ENCODE data around the gene CHST12. TPM values are rescaled to one million over a fixed set of nuclear protein-coding genes. Genes with fewer than 3 reads are reported as not detected.
A peak's percentile ranks its signal among the peaks of the same experiment; 100 is the strongest.
"Not testable (repeated sequence)": the region's sequence is repeated elsewhere in the genome, so short reads cannot be mapped to it uniquely, and the experiment has no call there.

The CHST12 gene
- total RNA-seq, 2 donors from 2014 or later = 5.1 to 10.6 TPM

DNA sequence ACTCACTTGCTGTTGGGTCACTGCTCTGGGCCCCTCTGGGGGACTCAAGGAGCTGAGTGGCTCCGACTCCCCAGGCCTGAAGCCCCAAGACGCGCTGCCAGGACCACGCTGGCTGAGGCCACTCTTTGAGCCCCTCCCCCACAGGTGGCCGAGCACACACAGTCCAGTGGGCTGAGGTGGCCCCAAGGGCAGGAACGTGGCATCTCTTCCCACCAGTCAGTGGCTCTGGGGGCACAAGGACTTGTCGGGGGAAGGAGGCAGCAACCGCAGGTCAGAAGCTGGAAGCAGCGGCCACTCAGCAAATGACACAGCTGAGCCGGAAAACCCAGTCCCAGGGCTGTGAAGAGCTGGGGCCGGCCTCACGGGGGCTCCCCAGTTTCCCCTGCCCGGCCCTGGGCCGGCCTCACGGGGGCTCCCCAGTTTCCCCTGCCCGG lies 48.7 kb downstream of the CHST12 start:
- DNase-seq (peak; percentile 20 to 28), ATAC-seq (replicated peaks in 1 of 2) (peak; percentile 40 to 44)
- Mint-ChIP-seq H3K36me3 (ENCODE audit: insufficient read depth in 2 of 2) (no peaks in the 10 kb centered on the region), H3K4me1 (ENCODE audit: low read depth) (peaks cover 9% of the 10 kb centered on the region), H3K27ac (no peak overlapping the region), H3K27me3 (ENCODE audit: low read depth) (no peaks in the 10 kb centered on the region), H3K4me3 (peak overlapping the region; percentile 73 to 79), H3K9me3 (no peaks in the 10 kb centered on the region)

DNA sequence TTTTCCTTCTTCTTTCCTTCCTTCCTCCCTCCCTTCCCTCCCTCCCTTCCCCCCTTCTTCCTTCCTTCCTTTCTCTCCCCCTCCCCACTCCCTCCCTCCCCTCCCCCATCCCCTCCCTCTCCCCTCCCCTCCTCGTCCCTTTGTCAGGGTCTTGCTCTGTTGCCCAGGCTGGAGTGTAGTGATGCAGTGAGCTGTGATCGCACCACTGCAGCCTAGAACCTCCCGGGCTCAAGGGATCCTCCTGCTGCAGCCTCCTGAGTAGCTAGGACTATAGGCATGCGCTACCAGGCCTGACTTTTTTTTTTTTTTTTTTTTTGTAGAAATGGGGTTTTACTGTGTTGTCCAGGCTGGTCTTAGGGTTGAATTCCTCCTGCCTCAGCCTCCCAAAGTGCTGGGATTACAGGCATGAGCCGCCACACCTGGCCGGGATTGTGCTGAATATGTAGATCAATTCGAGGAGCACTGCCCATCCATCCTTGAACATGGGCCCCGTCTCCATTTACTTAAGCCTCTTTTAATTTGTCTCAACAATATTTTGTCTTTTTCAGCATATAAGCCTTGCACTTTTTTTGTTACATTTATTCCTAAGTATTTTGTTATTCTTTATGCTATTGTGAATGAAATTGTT lies 49.3 kb downstream of the CHST12 start:
- Mint-ChIP-seq H3K4me3 (peak overlapping the region in 1 of 2 donors; percentile 53), H3K36me3 (ENCODE audit: insufficient read depth in 2 of 2) (no peaks in the 10 kb centered on the region), H3K27ac (no peak overlapping the region), H3K27me3 (ENCODE audit: low read depth) (no peaks in the 10 kb centered on the region), H3K4me1 (ENCODE audit: low read depth) (peaks cover 12% of the 10 kb centered on the region), H3K9me3 (no peaks in the 10 kb centered on the region)
- ATAC-seq (replicated peaks in 1 of 2) (no peak), DNase-seq (no peak)

DNA sequence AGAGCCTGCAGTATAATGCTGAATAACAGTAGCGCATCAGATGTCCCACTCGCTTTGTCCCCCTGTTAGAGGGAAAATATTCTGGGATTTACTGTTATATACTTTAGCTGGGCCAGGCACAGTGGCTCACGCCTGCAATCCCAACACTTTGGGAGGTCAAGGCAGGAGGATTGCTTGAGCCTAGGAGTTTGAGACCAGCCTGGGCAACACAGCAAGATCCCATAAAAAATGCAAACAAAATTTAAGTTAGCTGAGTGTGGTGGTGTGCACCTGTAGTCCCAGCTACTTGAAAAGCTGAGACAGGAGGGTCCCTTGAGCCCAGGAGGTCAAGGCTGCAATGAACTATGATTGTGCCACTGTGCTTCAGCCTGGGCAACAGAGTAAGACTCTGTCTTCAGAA lies 50.4 kb downstream of the CHST12 start:
- not testable (repeated sequence) for H3K27ac Mint-ChIP-seq; DNase-seq; H3K27me3 Mint-ChIP-seq (ENCODE audit: low read depth); H3K4me3 Mint-ChIP-seq; H3K9me3 Mint-ChIP-seq; H3K36me3 Mint-ChIP-seq (ENCODE audit: insufficient read depth in 2 of 2); ATAC-seq (replicated peaks in 1 of 2)
- peaks cover 17% of the 10 kb centered on the region for H3K4me1 Mint-ChIP-seq (ENCODE audit: low read depth)

DNA sequence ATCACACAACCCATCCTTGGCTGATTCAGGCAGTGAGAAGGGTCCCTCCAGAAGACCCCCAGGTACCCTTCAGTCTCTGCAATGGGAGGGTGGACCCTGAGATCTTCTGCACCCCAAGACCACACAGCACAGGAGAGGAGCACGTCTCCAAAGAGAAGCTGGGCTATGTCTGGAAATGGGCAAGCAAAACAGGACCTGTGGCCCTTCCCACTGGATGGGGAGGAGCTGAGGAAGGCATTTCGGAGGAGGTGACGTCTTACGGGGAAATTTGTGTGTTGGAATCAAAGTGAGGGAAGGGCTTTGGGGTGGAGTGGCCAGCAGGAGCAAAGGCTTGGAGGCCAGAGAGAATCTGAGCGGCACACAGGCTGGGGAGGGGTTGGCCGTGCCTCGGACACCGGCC lies 56.3 kb downstream of the CHST12 start:
- DNase-seq (no peak), ATAC-seq (replicated peaks in 1 of 2) (no peak)
- Mint-ChIP-seq H3K9me3 (no peaks in the 10 kb centered on the region), H3K27me3 (ENCODE audit: low read depth) (no peaks in the 10 kb centered on the region), H3K36me3 (ENCODE audit: insufficient read depth in 2 of 2) (no peaks in the 10 kb centered on the region), H3K4me3 (no peak overlapping the region), H3K27ac (no peak overlapping the region), H3K4me1 (ENCODE audit: low read depth) (peaks cover 7% of the 10 kb centered on the region)

DNA sequence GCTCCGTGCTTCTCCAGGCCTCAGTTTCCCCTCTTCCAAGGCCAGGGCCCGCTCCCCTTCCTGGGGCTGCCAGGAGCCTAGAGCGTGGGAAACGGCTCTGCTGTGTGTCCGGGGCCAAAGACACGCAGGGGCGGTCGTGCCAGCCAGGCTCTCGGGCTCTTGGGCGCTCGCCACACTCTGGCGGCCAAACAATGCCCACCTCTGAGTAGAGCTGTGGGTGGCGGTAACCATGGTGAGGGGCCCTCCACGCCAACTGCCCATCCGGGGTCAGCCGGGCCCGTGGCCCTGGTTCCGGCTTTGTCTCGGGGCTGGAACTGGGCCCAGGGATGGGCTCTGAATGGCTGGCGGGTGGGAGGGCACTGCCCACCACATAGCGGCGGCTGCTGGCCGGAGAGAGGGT lies 56.8 kb downstream of the CHST12 start:
- no peak for DNase-seq
- H3K4me1 Mint-ChIP-seq (ENCODE audit: low read depth) = peaks cover 7% of the 10 kb centered on the region

DNA sequence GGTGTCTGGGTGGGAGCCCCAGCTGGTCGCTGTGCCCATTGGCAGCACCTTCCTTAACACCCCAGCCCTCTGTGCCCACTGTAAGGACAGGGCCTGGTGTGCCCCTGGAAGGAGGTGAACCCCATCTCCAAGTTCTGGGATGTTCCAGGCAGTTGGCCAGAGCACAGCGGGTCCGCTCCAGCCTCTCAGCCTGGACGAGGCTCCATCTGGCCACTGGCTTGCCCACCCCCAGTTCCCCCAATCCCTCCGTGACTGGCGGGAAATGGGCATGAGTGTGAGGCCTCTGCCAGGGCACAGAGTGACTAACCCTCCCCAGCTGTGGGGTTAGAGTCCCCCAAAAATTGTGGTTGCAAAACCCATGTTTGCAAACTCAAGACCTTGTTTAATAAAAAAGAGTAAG lies 57.2 kb downstream of the CHST12 start:
- Mint-ChIP-seq H3K4me3 (no peak overlapping the region), H3K27ac (no peak overlapping the region), H3K27me3 (ENCODE audit: low read depth) (no peaks in the 10 kb centered on the region), H3K36me3 (ENCODE audit: insufficient read depth in 2 of 2) (no peaks in the 10 kb centered on the region), H3K9me3 (no peaks in the 10 kb centered on the region), H3K4me1 (ENCODE audit: low read depth) (peaks cover 7% of the 10 kb centered on the region)
- ATAC-seq (replicated peaks in 1 of 2) (no peak), DNase-seq (no peak)

More for the DNA sequence above, 56.8 kb downstream of the CHST12 start:
- no peaks in the 10 kb centered on the region for H3K27me3 Mint-ChIP-seq (ENCODE audit: low read depth)
- H3K4me3 Mint-ChIP-seq = no peak overlapping the region
- ATAC-seq (replicated peaks in 1 of 2) = no peak
- H3K27ac Mint-ChIP-seq = no peak overlapping the region
- H3K9me3 Mint-ChIP-seq = no peaks in the 10 kb centered on the region
- H3K36me3 Mint-ChIP-seq (ENCODE audit: insufficient read depth in 2 of 2) = no peaks in the 10 kb centered on the region

DNA sequence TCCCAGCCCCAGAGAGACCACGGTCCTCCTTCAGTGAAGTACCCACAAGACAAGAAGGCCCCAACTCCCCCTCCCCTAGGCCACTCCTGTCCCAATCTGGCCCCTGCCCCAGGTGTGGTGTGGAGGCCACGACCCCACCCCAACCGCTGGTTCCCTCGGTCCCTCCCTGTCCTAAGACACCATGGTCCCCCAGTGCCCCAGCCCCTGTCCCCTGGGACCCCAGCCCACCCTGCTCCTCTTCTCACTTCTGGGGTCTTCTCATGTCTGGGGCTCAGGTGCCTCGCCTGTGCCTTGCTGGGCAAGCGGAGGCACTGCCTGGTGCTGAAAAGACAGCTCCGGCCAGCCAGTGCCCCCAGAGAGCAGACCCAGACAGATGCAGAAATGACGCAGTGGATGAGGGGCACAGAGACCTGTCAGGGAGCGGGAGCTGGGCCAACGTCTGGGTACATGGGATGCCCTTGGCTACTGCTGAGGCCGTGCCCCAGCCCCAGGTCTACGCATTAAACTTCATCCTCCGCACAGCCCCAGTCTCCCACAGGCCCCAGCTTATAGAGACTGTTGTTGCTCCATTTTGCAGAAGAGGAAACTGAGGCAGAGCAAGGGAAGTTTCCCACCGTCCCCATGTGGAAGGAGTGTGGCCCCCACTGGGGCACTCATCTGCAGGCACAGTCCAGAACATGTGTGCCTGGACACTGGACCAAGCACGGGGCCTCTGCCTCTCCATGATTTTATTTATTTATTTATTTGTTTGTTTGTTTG lies 58.0 kb downstream of the CHST12 start:
- Mint-ChIP-seq H3K27ac (no peak overlapping the region), H3K27me3 (ENCODE audit: low read depth) (no peaks in the 10 kb centered on the region), H3K9me3 (no peaks in the 10 kb centered on the region), H3K4me1 (ENCODE audit: low read depth) (peaks cover 7% of the 10 kb centered on the region), H3K4me3 (no peak overlapping the region), H3K36me3 (ENCODE audit: insufficient read depth in 2 of 2) (no peaks in the 10 kb centered on the region)
- DNase-seq (no peak), ATAC-seq (replicated peaks in 1 of 2) (no peak)

DNA sequence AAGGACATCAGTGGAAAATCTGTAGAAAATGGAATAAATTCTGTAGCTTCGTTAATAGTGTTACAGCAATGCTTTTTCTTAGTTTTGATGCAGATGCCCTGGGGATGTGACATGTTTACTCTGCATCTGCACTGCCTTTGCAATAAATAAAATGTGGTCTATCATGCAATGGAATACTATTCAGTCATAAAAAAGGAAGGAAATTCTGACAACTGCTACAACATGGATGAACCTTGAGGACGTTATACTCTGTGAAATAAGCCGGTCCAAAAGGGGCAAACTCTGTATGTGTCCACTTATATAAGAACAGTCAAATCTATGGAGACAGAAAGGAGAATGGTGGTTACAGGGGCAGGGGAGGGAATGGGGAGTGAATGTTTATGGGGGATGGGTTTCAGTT lies 59.3 kb downstream of the CHST12 start:
- Mint-ChIP-seq H3K27me3 (ENCODE audit: low read depth) (no peaks in the 10 kb centered on the region), H3K9me3 (no peaks in the 10 kb centered on the region), H3K36me3 (ENCODE audit: insufficient read depth in 2 of 2) (no peaks in the 10 kb centered on the region), H3K4me3 (no peak overlapping the region), H3K27ac (no peak overlapping the region), H3K4me1 (ENCODE audit: low read depth) (peaks cover 5% of the 10 kb centered on the region)
- ATAC-seq (replicated peaks in 1 of 2) (no peak), DNase-seq (no peak)

DNA sequence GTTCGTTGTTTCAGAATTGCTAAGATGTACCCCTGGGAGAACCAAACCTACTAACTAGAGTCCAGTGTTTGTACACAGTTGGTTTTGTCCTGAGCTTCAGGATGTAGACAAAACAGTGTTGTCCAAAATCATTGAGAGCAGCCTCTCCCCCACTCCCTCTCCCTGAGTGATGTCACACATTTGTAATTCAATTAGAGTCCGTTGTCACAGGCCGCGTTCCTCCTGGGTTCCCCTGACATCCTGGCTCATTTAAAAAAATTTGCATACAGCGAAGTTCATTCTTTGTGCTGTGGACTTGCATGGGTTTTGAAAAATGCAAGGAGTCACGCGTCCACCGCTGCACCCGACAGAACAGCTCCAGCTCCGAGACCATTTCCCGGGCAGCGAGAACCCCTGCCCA lies 62.5 kb downstream of the CHST12 start:
- no peak for ATAC-seq (replicated peaks in 1 of 2)
- Mint-ChIP-seq H3K36me3 (ENCODE audit: insufficient read depth in 2 of 2) (no peaks in the 10 kb centered on the region), H3K4me3 (no peak overlapping the region), H3K4me1 (ENCODE audit: low read depth) (peaks cover 6% of the 10 kb centered on the region), H3K9me3 (no peaks in the 10 kb centered on the region), H3K27ac (no peak overlapping the region), H3K27me3 (ENCODE audit: low read depth) (peaks cover 21% of the 10 kb centered on the region)
- DNase-seq = no peak

DNA sequence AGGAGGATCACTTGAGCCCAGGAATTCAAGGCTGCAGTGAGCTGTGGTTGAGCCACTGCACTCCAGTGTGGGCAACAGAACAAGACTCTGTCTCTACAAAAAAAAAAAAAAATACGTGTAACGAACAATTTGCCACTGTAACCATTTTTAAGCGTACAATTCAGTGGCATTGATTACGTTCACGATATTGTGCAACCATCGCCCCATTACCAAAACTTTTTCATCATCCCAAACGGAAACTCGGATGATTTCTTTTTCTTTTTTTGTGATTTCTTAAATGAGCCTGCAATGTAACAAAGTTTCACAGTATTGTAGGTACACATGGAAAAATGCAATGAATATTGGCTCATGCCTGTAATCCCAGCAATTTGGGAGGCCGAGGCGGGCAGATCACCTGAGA lies 63.3 kb downstream of the CHST12 start:
- Mint-ChIP-seq H3K9me3 (no peaks in the 10 kb centered on the region), H3K27ac (no peak overlapping the region), H3K4me3 (no peak overlapping the region), H3K4me1 (ENCODE audit: low read depth) (peaks cover 6% of the 10 kb centered on the region), H3K27me3 (ENCODE audit: low read depth) (peaks cover 25% of the 10 kb centered on the region), H3K36me3 (ENCODE audit: insufficient read depth in 2 of 2) (no peaks in the 10 kb centered on the region)
- ATAC-seq (replicated peaks in 1 of 2) = no peak
- DNase-seq = no peak

DNA sequence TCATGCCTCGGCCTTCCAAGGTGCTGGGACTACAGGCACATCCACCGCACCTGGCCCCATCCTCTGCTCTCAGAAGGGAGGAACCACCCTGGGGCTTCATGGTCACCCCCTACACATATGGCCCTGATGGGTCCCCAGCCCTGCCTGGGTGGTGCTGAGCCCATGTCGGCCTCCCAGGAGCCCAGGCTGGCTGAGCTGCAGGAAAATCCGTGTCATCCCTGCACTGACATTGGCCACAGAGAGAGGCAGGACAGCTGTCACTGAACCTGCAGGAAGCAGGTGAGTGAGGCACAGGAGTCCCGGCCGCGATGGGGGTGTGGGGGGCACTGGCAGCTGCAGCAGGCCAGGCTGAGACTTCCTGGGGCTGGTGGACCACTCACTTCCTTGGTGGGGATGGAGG lies 64.8 kb downstream of the CHST12 start:
- ATAC-seq (replicated peaks in 1 of 2) = no peak
- Mint-ChIP-seq H3K36me3 (ENCODE audit: insufficient read depth in 2 of 2) (no peaks in the 10 kb centered on the region), H3K9me3 (no peaks in the 10 kb centered on the region), H3K27me3 (ENCODE audit: low read depth) (peaks cover 25% of the 10 kb centered on the region), H3K4me3 (no peak overlapping the region), H3K27ac (no peak overlapping the region), H3K4me1 (ENCODE audit: low read depth) (peaks cover 6% of the 10 kb centered on the region)
- DNase-seq = no peak

DNA sequence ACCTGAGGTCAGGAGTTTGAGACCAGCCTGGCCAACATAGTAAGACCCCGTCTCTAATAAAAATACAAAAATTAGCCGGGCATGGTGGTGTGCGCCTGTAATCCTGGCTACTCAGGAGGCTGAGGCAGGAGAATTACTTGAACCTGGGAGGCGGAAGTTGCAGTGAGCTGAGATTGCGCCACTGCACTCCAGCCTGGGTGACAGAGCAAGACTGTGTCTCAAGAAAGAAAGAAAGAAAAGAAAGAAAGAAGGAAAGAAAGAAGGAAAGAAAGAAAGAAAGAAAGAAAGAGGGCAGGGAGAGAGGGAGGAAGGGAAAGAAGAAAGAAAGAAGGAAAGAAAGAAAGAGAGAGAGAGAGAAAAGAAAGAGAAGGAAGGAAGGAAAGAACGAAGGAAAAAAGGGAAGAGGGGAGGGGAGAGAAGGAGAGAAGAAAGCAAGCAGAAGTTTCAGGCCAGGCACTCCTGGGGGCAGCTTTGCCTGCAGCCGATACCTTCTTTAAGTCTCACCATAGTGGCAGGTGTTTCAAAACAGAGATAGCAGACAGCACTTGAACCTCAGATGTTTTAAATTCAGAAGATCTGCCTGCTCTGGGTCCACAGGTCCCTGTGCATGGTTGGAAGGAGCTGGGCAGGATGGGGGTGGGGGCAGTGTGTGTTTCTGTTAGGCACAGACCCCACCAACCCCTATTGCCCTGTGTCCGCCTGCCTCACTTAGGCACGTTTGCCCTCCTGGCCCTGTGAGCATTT lies 66.2 kb downstream of the CHST12 start:
- not testable (repeated sequence) for H3K4me3 Mint-ChIP-seq; H3K4me1 Mint-ChIP-seq (ENCODE audit: low read depth); H3K36me3 Mint-ChIP-seq (ENCODE audit: insufficient read depth in 2 of 2); ATAC-seq (replicated peaks in 1 of 2); DNase-seq; H3K27ac Mint-ChIP-seq; H3K9me3 Mint-ChIP-seq
- peaks cover 25% of the 10 kb centered on the region for H3K27me3 Mint-ChIP-seq (ENCODE audit: low read depth)

DNA sequence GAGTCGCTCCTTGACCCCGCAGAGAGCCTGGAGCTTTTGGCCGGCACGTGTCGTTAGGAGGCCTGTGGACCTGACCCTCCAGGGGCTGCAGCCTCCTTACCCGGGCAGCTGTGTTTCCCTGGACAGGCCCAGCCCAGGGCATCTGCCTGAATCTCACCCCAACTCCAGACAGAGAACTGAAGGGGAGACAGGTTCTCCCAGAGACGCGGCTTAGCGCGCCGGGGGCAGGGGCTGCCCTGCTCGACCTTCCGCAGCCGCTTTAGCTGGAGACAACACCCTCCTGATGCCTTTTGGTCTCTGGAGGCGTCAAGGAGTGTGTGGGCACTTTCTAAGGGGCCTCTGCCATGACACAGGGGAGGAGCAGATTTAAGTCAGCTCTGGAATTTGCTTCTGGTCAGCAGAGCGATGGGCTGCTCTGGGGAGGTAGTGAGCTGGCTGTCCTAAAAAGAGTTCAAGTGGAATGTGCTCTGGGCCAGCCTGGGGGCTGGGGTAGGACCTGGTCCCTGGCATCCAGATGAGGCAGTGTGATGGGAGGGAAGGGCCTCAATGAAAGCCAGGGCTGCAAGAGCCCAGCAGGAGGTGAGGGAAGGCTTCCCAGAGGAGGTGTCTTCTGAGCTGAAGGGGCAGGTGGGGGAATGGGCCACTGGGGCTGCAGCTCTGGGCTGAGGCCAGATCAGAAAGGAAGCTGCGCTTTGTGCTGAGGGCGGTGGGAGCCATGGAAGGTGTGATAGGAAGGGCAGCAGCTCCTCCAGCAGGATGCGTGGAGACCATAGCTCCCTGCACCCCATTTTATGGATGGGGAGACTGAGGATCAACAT lies 67.0 kb downstream of the CHST12 start:
- ATAC-seq (replicated peaks in 1 of 2) (no peak), DNase-seq (no peak)
- peaks cover 6% of the 10 kb centered on the region for H3K4me1 Mint-ChIP-seq (ENCODE audit: low read depth)
- H3K9me3 Mint-ChIP-seq = no peaks in the 10 kb centered on the region
- H3K27me3 Mint-ChIP-seq (ENCODE audit: low read depth) = peaks cover 25% of the 10 kb centered on the region
- no peak overlapping the region for H3K27ac Mint-ChIP-seq
- H3K36me3 Mint-ChIP-seq (ENCODE audit: insufficient read depth in 2 of 2) = no peaks in the 10 kb centered on the region
- H3K4me3 Mint-ChIP-seq = no peak overlapping the region

Measured in activated T-cell treated with anti-CD3 and anti-CD28 coated beads, Interleukin-2, amount 50 U/mL, for 72 hours (primary cell).